Ovary (tissue), 9 donors: Measurements from ENCODE around the gene DLK1. TPM values are rescaled to one million over a fixed set of nuclear protein-coding genes. Genes with fewer than 3 reads are reported as not detected.

Experiments
- DNase-seq, 5 donors: peaks; one replicate each; pipeline ENCODE4 v3.0.0-alpha.2; 2019 to 2020
- H3K27ac ChIP-seq, 2 donors: fragments of 200-600 bp; one replicate each; pipeline versions ENCODE4 v1.5.1 to v1.8.0; 2019 to 2022
- H3K27me3 ChIP-seq: fragments of 200-600 bp; one replicate; pipeline ENCODE4 v1.8.0; 2022
- H3K36me3 ChIP-seq: fragments of 200-600 bp; sonication (generic); one replicate; pipeline ENCODE4 v1.5.1; 2019
- H3K4me1 ChIP-seq: one replicate; pipeline ENCODE4 v1.8.1; 2013; ENCODE audit warnings: mild to moderate bottlenecking, moderate library complexity; ENCODE audit not compliant: insufficient read depth
- H3K4me3 ChIP-seq: fragments of 200-600 bp; sonication (generic); one replicate; pipeline ENCODE4 v1.5.1; 2017
- H3K9me3 ChIP-seq, 2 donors: fragments of 200-600 bp in 1 of 2; sonication (generic) in 1 of 2; one replicate each; pipeline versions ENCODE4 v1.5.1 to v1.8.1; 2013 to 2019; ENCODE audit warnings: mild to moderate bottlenecking in 1 of 2, moderate library complexity in 1 of 2
- EP300 ChIP-seq: sonication (generic); formaldehyde crosslinking; IDR thresholded peaks from one replicate; pipeline ENCODE4 v1.6.1; 2017; ENCODE audit warnings: antibody characterized with exemption
- POLR2A ChIP-seq: fragments of 450-650 bp; IDR thresholded peaks from one replicate; pipeline ENCODE4 v1.6.1; 2017; ENCODE audit warnings: antibody characterized with exemption, mild to moderate bottlenecking, moderate library complexity
- WGBS, 3 donors: extraction: QIAGEN DNeasy Blood & Tissue Kit in 1 of 3; methylation state at CpG; one replicate each; pipeline versions ENCODE4 v1.1.5 to v1.1.7; 2013 to 2017; 5-methylcytosine and 5-hydroxymethylcytosine counted together
- intact Hi-C, 4 donors: fragments of 100-400 bp; cut with DNase I; formaldehyde crosslinking; loops; one replicate each; pipeline versions ENCODE4 v1.11.0 to v1.15.1; 2022 to 2023
- polyA plus RNA-seq, 2 donors: library from polyadenylated mRNA; stranded (reverse); fragments of 200-250 nt in 1 of 2; fragments of 350-450 nt in 1 of 2; fragmentation: Illumina TruSeq in 1 of 2; extraction: RNeasy Lipid Tissue Mini Kit (QIAGEN cat#74804) in 1 of 2; gene quantifications; one replicate each; pipeline ENCODE4 v1.2.3, GENCODE V29; 2013 to 2014
- total RNA-seq, 7 donors: library from RNA; depleted of rRNA in 2 of 7; stranded (reverse); fragments of >200 nt in 2 of 7; fragmentation: NEBNext Ultra II Directional in 3 of 7; extraction: Animal tissue kit (Norgen Biotek cat#: 25700) in 3 of 7; gene quantifications; one replicate each; pipeline versions ENCODE4 v1.1.0 to v1.2.4, GENCODE V29; 2016 to 2023
- TF ChIP-seq, protein P1 (sequence below), 3 donors: fragments of 450-650 bp in 2 of 3; fragments of 200-600 bp in 1 of 3; IDR thresholded peaks; one replicate each; pipeline versions ENCODE4 v1.5.1 to v1.8.0; 2016 to 2022; ENCODE audit warnings: antibody characterized with exemption in 3 of 3, mild to moderate bottlenecking in 1 of 3
- donor health status: DM: no; HTN: no; CAD: no; lungs with moderate emphysema.
- donor health status: DM: no; HTN: no; CAD: no.
- donor health status: Bipolar disorder and iron deficiency.
- donor health status: DM: yes; HTN: yes; CAD: no.
- donor health status: DM: no; HTN: no; CAD: no.
- donor health status: DM: yes; HTN: yes; CAD: no.

Gene DLK1
- total and polyA plus RNA-seq, 9 donors, result 34.2 to 1,875 (median 108) TPM

DNA sequence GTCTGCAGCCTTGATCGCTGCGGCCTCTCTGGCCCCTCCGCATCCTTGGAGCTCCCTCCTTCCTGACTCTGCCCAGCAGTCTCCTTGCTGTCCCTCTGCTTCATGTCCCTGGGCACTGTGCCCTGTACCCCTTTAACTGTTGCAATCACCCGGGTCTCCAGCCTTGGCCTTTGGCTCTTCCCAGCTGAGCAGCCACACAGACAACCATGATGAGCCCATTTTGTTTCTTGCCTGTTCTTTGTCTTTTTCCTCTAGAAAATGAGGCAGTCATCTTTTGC lies 58.6 kb downstream of the DLK1 start:
- H3K27me3 ChIP-seq, result no peaks in the 10 kb centered on the region
- no peak overlapping the region for H3K27ac ChIP-seq
- H3K4me3 ChIP-seq, result no peak overlapping the region
- intact Hi-C loops, result no loop called here
- TF ChIP-seq POLR2A (no peak), EP300 (no peak)
- TF ChIP-seq, protein P1, sequence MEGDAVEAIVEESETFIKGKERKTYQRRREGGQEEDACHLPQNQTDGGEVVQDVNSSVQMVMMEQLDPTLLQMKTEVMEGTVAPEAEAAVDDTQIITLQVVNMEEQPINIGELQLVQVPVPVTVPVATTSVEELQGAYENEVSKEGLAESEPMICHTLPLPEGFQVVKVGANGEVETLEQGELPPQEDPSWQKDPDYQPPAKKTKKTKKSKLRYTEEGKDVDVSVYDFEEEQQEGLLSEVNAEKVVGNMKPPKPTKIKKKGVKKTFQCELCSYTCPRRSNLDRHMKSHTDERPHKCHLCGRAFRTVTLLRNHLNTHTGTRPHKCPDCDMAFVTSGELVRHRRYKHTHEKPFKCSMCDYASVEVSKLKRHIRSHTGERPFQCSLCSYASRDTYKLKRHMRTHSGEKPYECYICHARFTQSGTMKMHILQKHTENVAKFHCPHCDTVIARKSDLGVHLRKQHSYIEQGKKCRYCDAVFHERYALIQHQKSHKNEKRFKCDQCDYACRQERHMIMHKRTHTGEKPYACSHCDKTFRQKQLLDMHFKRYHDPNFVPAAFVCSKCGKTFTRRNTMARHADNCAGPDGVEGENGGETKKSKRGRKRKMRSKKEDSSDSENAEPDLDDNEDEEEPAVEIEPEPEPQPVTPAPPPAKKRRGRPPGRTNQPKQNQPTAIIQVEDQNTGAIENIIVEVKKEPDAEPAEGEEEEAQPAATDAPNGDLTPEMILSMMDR (IDR thresholded peaks at IDR 0.05), result no peak
- H3K4me1 ChIP-seq, result no peaks in the 10 kb centered on the region
- H3K9me3 ChIP-seq, result no peaks in the 10 kb centered on the region
- H3K36me3 ChIP-seq, result no peaks in the 10 kb centered on the region
- DNase-seq, result no peak
- 68 to 87% (median 70%) methylated on average over 4 of the region's 4 CpGs for WGBS, 3 donors

DNA sequence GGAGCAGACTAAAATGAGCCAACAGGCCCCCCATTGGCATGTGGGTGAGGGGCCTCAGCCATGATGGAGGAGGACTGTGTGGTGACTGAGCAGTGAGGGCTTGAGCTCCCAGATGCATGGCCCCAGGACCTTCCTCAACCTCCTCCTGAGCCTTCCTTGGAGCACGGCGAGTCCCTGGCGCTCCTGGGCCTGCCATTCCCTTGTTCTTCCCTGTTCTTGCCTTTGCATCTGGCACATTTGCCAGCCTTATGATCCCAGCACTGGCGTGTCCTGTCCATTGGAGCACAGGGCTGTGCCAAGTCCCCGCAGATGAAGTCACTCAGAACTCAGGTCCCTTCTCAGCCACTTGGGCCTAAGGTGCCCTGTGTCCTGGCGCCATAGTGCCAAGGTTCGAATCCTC lies 58.9 kb downstream of the DLK1 start:
- DNase-seq, result no peak
- intact Hi-C loops, result no loop called here
- Histone ChIP-seq H3K4me1 (no peaks in the 10 kb centered on the region), H3K9me3 (no peaks in the 10 kb centered on the region), H3K27ac (no peak overlapping the region), H3K27me3 (no peaks in the 10 kb centered on the region), H3K4me3 (no peak overlapping the region), H3K36me3 (no peaks in the 10 kb centered on the region)
- WGBS, 3 donors, result 91 to 95% (median 93%) methylated on average over 7 of the region's 7 CpGs
- no peak for TF ChIP-seq POLR2A
- no peak for TF ChIP-seq EP300

DNA sequence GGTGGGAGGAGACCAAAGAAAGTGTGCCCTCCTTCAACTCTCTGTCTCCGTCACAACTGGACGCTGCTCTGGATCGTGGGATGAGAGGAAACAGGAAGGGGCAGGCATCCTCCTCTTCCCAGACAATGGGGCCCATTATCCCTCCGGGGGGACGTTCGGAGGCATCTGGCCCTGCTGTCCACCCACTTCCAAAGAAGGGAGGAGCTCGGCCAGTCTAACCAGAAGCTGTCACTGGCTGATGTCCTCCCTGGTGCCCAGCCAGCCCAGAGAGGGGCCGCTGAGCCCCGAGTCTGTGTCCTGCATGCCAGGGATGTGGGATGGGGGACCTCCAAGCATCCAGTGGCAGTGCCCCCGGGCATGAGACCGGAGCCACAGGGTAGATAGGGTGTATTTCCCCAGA lies 59.4 kb downstream of the DLK1 start:
- Histone ChIP-seq H3K4me1 (no peaks in the 10 kb centered on the region), H3K9me3 (no peaks in the 10 kb centered on the region), H3K27me3 (no peaks in the 10 kb centered on the region), H3K27ac (no peak overlapping the region), H3K4me3 (no peak overlapping the region), H3K36me3 (no peaks in the 10 kb centered on the region)
- WGBS, 3 donors, result 57 to 62% (median 62%) methylated on average over 11 of the region's 11 CpGs
- intact Hi-C loops, result no loop called here
- TF ChIP-seq POLR2A (no peak), EP300 (no peak)
- TF ChIP-seq, protein P1 (IDR thresholded peaks at IDR 0.05), result no peak
- no peak for DNase-seq

DNA sequence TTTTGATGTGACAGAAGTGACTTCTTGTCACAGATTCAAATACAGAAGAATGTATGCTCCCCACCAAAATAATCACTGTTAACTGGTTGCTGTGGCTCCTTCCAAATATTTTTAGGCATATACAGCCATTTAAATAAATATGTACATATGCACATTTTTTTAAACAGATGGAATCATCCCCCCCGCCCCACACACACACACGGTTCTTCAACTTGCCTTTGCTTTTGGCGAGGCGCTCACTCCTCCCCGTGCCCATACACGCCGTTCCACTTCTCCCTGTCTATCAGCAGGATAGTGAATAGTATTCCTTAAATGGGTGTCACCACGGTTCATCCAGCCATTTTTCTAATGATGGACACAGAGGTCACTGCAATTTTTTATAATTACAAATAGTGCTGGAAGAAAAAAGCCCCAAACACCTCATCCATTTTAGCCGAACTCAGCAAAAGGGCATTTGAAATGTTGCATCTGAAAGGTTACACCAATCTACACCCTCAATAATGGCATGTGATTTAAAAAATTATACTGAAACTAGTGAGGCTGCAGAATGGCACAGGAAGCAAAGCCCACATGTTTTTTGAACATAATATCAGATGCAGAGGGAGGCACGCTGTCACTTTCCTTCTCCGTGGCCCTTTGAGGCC lies 60.0 kb downstream of the DLK1 start:
- 82 to 87% (median 83%) methylated on average over 11 of the region's 11 CpGs for WGBS, 3 donors
- Histone ChIP-seq H3K27ac (no peak overlapping the region), H3K4me1 (no peaks in the 10 kb centered on the region), H3K9me3 (no peaks in the 10 kb centered on the region), H3K36me3 (no peaks in the 10 kb centered on the region), H3K4me3 (no peak overlapping the region), H3K27me3 (no peaks in the 10 kb centered on the region)
- no peak for TF ChIP-seq EP300
- no peak for TF ChIP-seq POLR2A
- TF ChIP-seq, protein P1 (IDR thresholded peaks at IDR 0.05), result no peak
- no peak for DNase-seq
- intact Hi-C loops, result no loop called here

DNA sequence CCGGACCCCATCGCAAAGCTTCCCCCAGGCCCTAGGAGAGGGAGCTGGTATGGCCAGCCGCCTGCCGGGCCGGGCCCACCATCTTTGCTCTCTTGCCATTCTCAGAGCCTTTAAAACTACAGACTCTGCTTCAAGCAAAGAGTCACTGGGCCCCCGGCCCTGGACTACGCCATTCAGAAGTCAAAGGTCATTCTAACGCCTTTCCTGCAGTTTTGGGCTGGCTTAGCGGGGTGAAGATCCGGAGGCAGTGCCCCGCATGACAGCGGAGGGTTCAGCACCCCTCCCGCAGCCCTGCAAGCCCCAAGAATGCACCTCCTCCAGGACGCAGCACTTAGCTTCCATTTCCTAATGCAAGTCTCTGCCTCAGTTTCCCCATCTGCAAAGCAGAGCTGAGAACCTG lies 61.0 kb downstream of the DLK1 start:
- WGBS, 3 donors, result 90 to 93% (median 93%) methylated on average over 14 of the region's 14 CpGs
- Histone ChIP-seq H3K4me3 (no peak overlapping the region), H3K9me3 (no peaks in the 10 kb centered on the region), H3K27me3 (no peaks in the 10 kb centered on the region), H3K27ac (no peak overlapping the region), H3K4me1 (no peaks in the 10 kb centered on the region), H3K36me3 (no peaks in the 10 kb centered on the region)
- no peak for TF ChIP-seq EP300
- TF ChIP-seq POLR2A, result no peak
- TF ChIP-seq, protein P1 (IDR thresholded peaks at IDR 0.05), result no peak
- no peak for DNase-seq
- intact Hi-C loops, result no loop called here

Other genes with a start within 250 kb of the DLK1 start
- 10 to 100 TPM in 1 of 7 donors, 1 to 10 TPM in 6; 1.8 to 11.0 (median 5.2) TPM for gene BEGAIN, start 139.5 kb upstream of the DLK1 start, total RNA-seq
- 1 to 10 TPM in 1 of 2 donors, under 1 TPM in 1; 0.35 to 1.9 TPM for gene BEGAIN, start 139.5 kb upstream of the DLK1 start, polyA plus RNA-seq
- gene MEG3, start 99.2 kb downstream of the DLK1 start, total RNA-seq, result 1,000 to 10,000 TPM in 3 of 7 donors, 100 to 1,000 TPM in 4; 186 to 1,950 (median 421) TPM
- 100 to 1,000 TPM; 196 to 293 TPM for gene MEG3, start 99.2 kb downstream of the DLK1 start, polyA plus RNA-seq
- 1 to 10 TPM in 1 of 7 donors, under 1 TPM in 4, not detected in 2; 0.13 to 1.3 (median 0.53) TPM for gene RTL1, start 176.8 kb downstream of the DLK1 start, total RNA-seq
- gene RTL1, start 176.8 kb downstream of the DLK1 start, polyA plus RNA-seq, result under 1 TPM; 0.06 to 0.08 TPM